IMR-90 (cell line): ENCODE data around the gene TOM1. TPM values are rescaled to one million over a fixed set of nuclear protein-coding genes. Genes with fewer than 3 reads are reported as not detected.

Experiments used
- ATAC-seq: fragments of 200-7000 bp; cut with Tn5 transposase; 2 replicates; pipeline ENCODE4 v1.9.1; 2020; ENCODE audit warnings: low read depth, mild to moderate bottlenecking, moderate library complexity
- BruUV-seq: library from RNA; stranded (reverse); fragments of 400-500 nt; replicated peaks from 2 replicates; lab custom pipeline; 2021; lab: Mats Ljungman, UMichigan
- CTCF ChIA-PET: fragments of 300-600 bp; formaldehyde crosslinking; extraction: SDS; loops from one replicate; lab custom pipeline; 2021; ENCODE audit warnings: antibody characterized with exemption; lab: Yijun Ruan, JAX
- POLR2A ChIA-PET: fragments of 300-600 bp; sonication (Branson Sonifier 250); formaldehyde crosslinking; loops from one replicate; lab custom pipeline; 2022; ENCODE audit warnings: antibody characterized with exemption; ENCODE audit not compliant: unreplicated experiment; lab: Charles Lee
- DNase-seq: peaks from one replicate; pipeline ENCODE4 v3.0.0; 2013
- H2AFZ ChIP-seq: replicated peaks from 2 replicates; pipeline ENCODE3; 2013; ENCODE audit warnings: low read length, mild to moderate bottlenecking; ENCODE audit not compliant: poor library complexity
- H2AK5ac ChIP-seq: 2 replicates; pipeline ENCODE4 v1.6.1; 2013; ENCODE audit warnings: low read depth, low read length, inconsistent platforms
- H2AK9ac ChIP-seq: replicated peaks from 2 replicates; pipeline ENCODE3; 2013; ENCODE audit warnings: mild to moderate bottlenecking, low read depth, low read length, moderate library complexity; ENCODE audit not compliant: poor library complexity
- H2BK120ac ChIP-seq: 2 replicates; pipeline ENCODE4 v1.6.1; 2013; ENCODE audit warnings: low read depth, low read length, inconsistent platforms
- H2BK15ac ChIP-seq: 3 replicates; pipeline ENCODE4 v1.6.1; 2013; ENCODE audit warnings: low read depth, low read length, inconsistent platforms
- H2BK20ac ChIP-seq: 2 replicates; pipeline ENCODE4 v1.6.1; 2013; ENCODE audit warnings: low read depth, mild to moderate bottlenecking, inconsistent platforms, low read length, moderate library complexity
- H2BK5ac ChIP-seq: 2 replicates; pipeline ENCODE4 v1.6.1; 2013; ENCODE audit warnings: mild to moderate bottlenecking, low read depth, low read length, inconsistent platforms; ENCODE audit not compliant: poor library complexity, severe bottlenecking
- H3K14ac ChIP-seq: replicated peaks from 2 replicates; pipeline ENCODE4 v1.6.1; 2013; ENCODE audit warnings: low read depth, low read length, inconsistent platforms
- H3K18ac ChIP-seq: 2 replicates; pipeline ENCODE4 v1.6.1; 2013; ENCODE audit warnings: low read depth, low read length, control low read depth
- H3K23ac ChIP-seq: 2 replicates; pipeline ENCODE4 v1.6.1; 2013; ENCODE audit warnings: low read depth, low read length, inconsistent platforms
- H3K27ac ChIP-seq: 2 replicates; pipeline ENCODE4 v1.5.1; 2013; ENCODE audit warnings: mild to moderate bottlenecking, control low read depth, low read length; ENCODE audit not compliant: insufficient read depth
- H3K27me3 ChIP-seq: 2 replicates; pipeline ENCODE4 v1.6.1; 2013; ENCODE audit warnings: low read length; ENCODE audit not compliant: control insufficient read depth, insufficient read depth
- H3K36me3 ChIP-seq: 2 replicates; pipeline ENCODE4 v1.6.1; 2013; ENCODE audit warnings: low read length, mixed read lengths; ENCODE audit not compliant: control insufficient read depth, insufficient read depth
- H3K4ac ChIP-seq: 2 replicates; pipeline ENCODE4 v1.6.1; 2013; ENCODE audit warnings: low read depth, low read length, inconsistent platforms
- H3K4me1 ChIP-seq: 2 replicates; pipeline ENCODE4 v1.6.1; 2013; ENCODE audit warnings: low read length, mixed read lengths; ENCODE audit not compliant: control insufficient read depth, insufficient read depth
- H3K4me2 ChIP-seq: 2 replicates; pipeline ENCODE4 v1.6.1; 2013; ENCODE audit warnings: low read depth, mild to moderate bottlenecking, control low read depth, low read length, moderate library complexity
- H3K4me3 ChIP-seq: 2 replicates; pipeline ENCODE4 v1.5.1; 2013; ENCODE audit warnings: low read depth, mild to moderate bottlenecking, control low read depth, low read length, moderate library complexity; ENCODE audit not compliant: insufficient read depth
- H3K56ac ChIP-seq: 2 replicates; pipeline ENCODE4 v1.6.1; 2013; ENCODE audit warnings: low read length, inconsistent platforms; ENCODE audit not compliant: insufficient read depth; ENCODE audit errors: extremely low read depth
- H3K79me1 ChIP-seq, 2 experiments: 2 replicates each; pipeline ENCODE4 v1.6.1; 2013; ENCODE audit warnings: low read length in 2 of 2, inconsistent platforms in 1 of 2, low read depth in 1 of 2
- H3K9ac ChIP-seq: 2 replicates; pipeline ENCODE4 v1.6.1; 2013; ENCODE audit warnings: low read depth, low read length, control low read depth
- H3K9me1 ChIP-seq: 2 replicates; pipeline ENCODE4 v1.6.1; 2013; ENCODE audit warnings: low read length, inconsistent platforms; ENCODE audit not compliant: insufficient read depth
- H3K9me3 ChIP-seq: 2 replicates; pipeline ENCODE4 v1.6.1; 2013; ENCODE audit warnings: low read length; ENCODE audit not compliant: control insufficient read depth, insufficient read depth
- H4K20me1 ChIP-seq: 2 replicates; pipeline ENCODE4 v1.6.1; 2013; ENCODE audit warnings: low read length, inconsistent platforms; ENCODE audit not compliant: insufficient read depth
- H4K5ac ChIP-seq: 2 replicates; pipeline ENCODE4 v1.6.1; 2013; ENCODE audit warnings: mild to moderate bottlenecking, low read depth, low read length, control low read depth
- H4K8ac ChIP-seq, 2 experiments: 2 replicates each; pipeline ENCODE4 v1.6.1; 2013; ENCODE audit warnings: low read depth in 2 of 2, low read length in 2 of 2, control low read depth in 1 of 2, inconsistent platforms in 1 of 2
- H4K91ac ChIP-seq: 2 replicates; pipeline ENCODE4 v1.6.1; 2013; ENCODE audit warnings: low read depth, low read length, inconsistent platforms; ENCODE audit not compliant: insufficient read depth
- CTCF ChIP-seq: conservative IDR thresholded peaks from 2 replicates; pipeline ENCODE4 v1.5.1; 2012; ENCODE audit warnings: mild to moderate bottlenecking, low read depth, low read length, improper control_type of control experiment
- MXI1 ChIP-seq: IDR thresholded peaks from 2 replicates; pipeline ENCODE4 v1.6.1; 2012; ENCODE audit warnings: low read depth, mild to moderate bottlenecking, low read length, moderate library complexity, borderline replicate concordance
- WGBS, 2 experiments: methylation state at CpG; one replicate each; pipeline versions ENCODE4 v1.1.5 to v1.1.7; 2013; ENCODE audit warnings: missing lambda C conversion rate in 2 of 2; ENCODE audit not compliant: insufficient read length in 1 of 2; ENCODE audit errors: extremely low coverage in 2 of 2; 5-methylcytosine and 5-hydroxymethylcytosine counted together
- dilution Hi-C: fragments of 300-500 bp; cut with HindIII; formaldehyde crosslinking; loops from one replicate; pipeline ENCODE4 v1.14.3; 2018; ENCODE audit warnings: low sequenced_read_pairs; ENCODE audit not compliant: unreplicated experiment
- in situ Hi-C: fragments of 300-500 bp; cut with MboI; formaldehyde crosslinking; loops from 3 replicates; pipeline ENCODE4 v1.14.3; 2019; ENCODE audit warnings: low sequenced_read_pairs, inconsistent platforms, mixed read lengths
- intact Hi-C: fragments of 100-400 bp; cut with micrococcal nuclease; formaldehyde crosslinking; loops from 2 replicates; pipeline ENCODE4 v1.10.0; 2022
- polyA plus RNA-seq, 3 experiments: library from polyadenylated mRNA; depleted of rRNA; stranded (reverse); fragments of >200 nt; gene quantifications; 2 replicates each; pipeline ENCODE4 v1.2.3, GENCODE V29; 2012; ENCODE audit warnings: low replicate concordance in 1 of 3
- total RNA-seq: library from RNA; depleted of rRNA; stranded (reverse); fragments of >200 nt; gene quantifications from 2 replicates; pipeline ENCODE4 v1.2.3, GENCODE V29; 2012

The TOM1 gene
- total and polyA plus RNA-seq, 2 of the 4 experiments (the other 2 are of a cell fraction), result 38.0 to 46.4 TPM

GRCh38 chr22:35352214-35353111 lies 52.8 kb downstream of the TOM1 start:
- H3K27ac ChIP-seq, result no peak overlapping the region
- H3K9me1 ChIP-seq, result peaks cover 2% of the 10 kb centered on the region; the same call in 1 of the 2 replicates
- H3K36me3 ChIP-seq, result peaks cover 2% of the 10 kb centered on the region; the same call in 1 of the 2 replicates
- intact Hi-C loops (loop anchor here (5.0 kb wide), 2 partner anchors 385 to 565 kb away; no protein-coding TSS in a partner anchor), dilution Hi-C loops (no loop called here), in situ Hi-C loops (loop anchor here (5.0 to 10.0 kb wide), 2 partner anchors 235 to 772 kb away; no protein-coding TSS in a partner anchor)
- no peak overlapping the region for H3K9ac ChIP-seq
- CTCF ChIA-PET, result interaction anchor here (0.5 to 1.1 kb wide), 2 partner anchors 17 to 57 kb away, joined by 3 read pairs; no protein-coding TSS in a partner anchor
- no peak for DNase-seq
- no peak overlapping the region for H4K5ac ChIP-seq
- no peaks in the 10 kb centered on the region for H3K9me3 ChIP-seq
- no peak overlapping the region for H4K91ac ChIP-seq
- no peak overlapping the region for H3K4me2 ChIP-seq
- no peaks in the 10 kb centered on the region for H3K27me3 ChIP-seq
- H3K23ac ChIP-seq, result no peak overlapping the region
- H2AK5ac ChIP-seq, result peak overlapping the region; percentile 58; the same call in 1 of the 2 replicates
- H3K56ac ChIP-seq, result no peak overlapping the region
- no peak overlapping the region for H3K18ac ChIP-seq
- H3K79me1 ChIP-seq, result no peaks in the 10 kb centered on the region
- no peak overlapping the region for H2BK15ac ChIP-seq
- no peak overlapping the region for H2BK5ac ChIP-seq
- no peak overlapping the region for H3K4ac ChIP-seq
- no peak overlapping the region for H2BK120ac ChIP-seq
- 94% methylated on average over 8 of the region's 19 CpGs; no CpG with 5 or more reads in 1 of the 2 experiments for WGBS, 2 experiments
- POLR2A ChIA-PET, result no interaction called here
- no peak for ATAC-seq
- H3K4me3 ChIP-seq, result no peak overlapping the region
- no peaks in the 10 kb centered on the region for H4K20me1 ChIP-seq
- peak overlapping the region; percentile 46 for H2AFZ ChIP-seq
- H2AK9ac ChIP-seq, result no peak overlapping the region
- no peak overlapping the region for H3K14ac ChIP-seq
- BruUV-seq, result no TSS peak
- no peak overlapping the region for H2BK20ac ChIP-seq
- no peak overlapping the region for H4K8ac ChIP-seq
- TF ChIP-seq MXI1 (no peak), CTCF (peak; percentile 18; the same call in 1 of the 2 replicates)
- peaks cover 15% of the 10 kb centered on the region for H3K4me1 ChIP-seq
